Lower leg skin (tissue), 4 donors: ENCODE measurements around the gene NOL7. TPM values are rescaled to one million over a fixed set of nuclear protein-coding genes. Genes with fewer than 3 reads are reported as not detected.

Source experiments
- DNase-seq, 2 donors: peaks; one replicate each; pipeline ENCODE4 v3.0.0-alpha.2; 2019; ENCODE audit warnings: low spot score in 2 of 2
- H3K4me3 ChIP-seq: fragments of 200-600 bp; sonication (generic); 2 replicates; pipeline ENCODE4 v1.5.1; 2017; ENCODE audit warnings: mild to moderate bottlenecking, low read depth; ENCODE audit not compliant: poor library complexity, severe bottlenecking
- CTCF ChIP-seq, 3 donors: fragments of 450-650 bp; IDR thresholded peaks; one replicate each; pipeline ENCODE4 v1.5.1; 2016; ENCODE audit warnings: antibody characterized with exemption in 3 of 3, mild to moderate bottlenecking in 3 of 3, moderate library complexity in 2 of 3
- POLR2A ChIP-seq, 2 donors: fragments of 450-650 bp; IDR thresholded peaks; one replicate each; pipeline ENCODE4 v1.6.1; 2016 to 2017; ENCODE audit warnings: antibody characterized with exemption in 2 of 2, mild to moderate bottlenecking in 1 of 2, moderate library complexity in 1 of 2
- WGBS, 2 donors: methylation state at CpG; one replicate each; pipeline ENCODE4 v1.1.5; 2018; 5-methylcytosine and 5-hydroxymethylcytosine counted together
- intact Hi-C: fragments of 100-400 bp; cut with DNase I; formaldehyde crosslinking; loops from one replicate; pipeline ENCODE4 v1.15.0; 2023; ENCODE audit warnings: low total_unique reads
- total RNA-seq, 4 donors: library from RNA; depleted of rRNA; stranded (reverse); fragments of >200 nt; gene quantifications; one replicate each; pipeline ENCODE4 v1.1.0, GENCODE V29; 2016

Gene NOL7
- total RNA-seq, 4 donors from 2014 or later: 54.7 to 77.2 (median 66.7) TPM

DNA sequence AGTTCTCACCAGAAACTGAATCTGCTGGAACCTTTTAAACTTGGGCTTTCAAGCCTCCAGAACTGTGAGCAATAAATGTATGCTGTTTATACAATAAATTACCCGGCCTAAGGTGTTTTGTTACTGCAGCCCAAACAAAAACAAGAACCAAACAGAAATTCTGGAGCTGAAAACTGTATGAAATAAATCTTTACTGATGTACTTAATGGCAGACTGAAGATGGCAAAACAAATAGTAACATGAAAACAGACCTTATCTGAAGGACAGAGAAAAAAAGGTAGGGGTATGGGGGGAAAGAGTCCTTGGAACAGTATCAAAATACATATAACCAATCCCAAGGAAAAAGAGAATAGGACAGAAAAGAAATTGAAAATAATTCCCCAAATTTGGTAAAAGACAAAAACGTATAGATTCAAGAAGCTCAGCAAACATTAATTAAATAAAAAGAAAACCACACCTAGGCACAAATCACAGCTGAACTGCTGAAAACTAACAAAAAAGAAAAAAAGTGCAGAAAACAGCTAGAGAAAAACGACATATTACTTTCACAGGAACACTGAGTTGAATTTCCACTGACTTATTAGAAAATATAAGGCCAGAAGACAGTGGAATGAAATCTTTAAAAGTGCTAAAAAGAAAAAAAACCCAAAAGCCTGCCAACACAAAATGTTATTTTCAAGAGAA lies 47.7 kb downstream of the NOL7 start:
- intact Hi-C loops: no loop called here
- WGBS, 2 donors: 79 to 82% methylated on average over 3 of the region's 3 CpGs
- DNase-seq: no peak
- H3K4me3 ChIP-seq: no peak overlapping the region
- TF ChIP-seq CTCF (IDR thresholded peaks at IDR 0.05) (no peak), POLR2A (IDR thresholded peaks at IDR 0.05) (no peak)

- no peak overlapping the region for H3K4me3 ChIP-seq
- 94 to 95% methylated on average over 4 of the region's 4 CpGs for WGBS, 2 donors
- intact Hi-C loops: no loop called here
- TF ChIP-seq CTCF (IDR thresholded peaks at IDR 0.05) (no peak), POLR2A (IDR thresholded peaks at IDR 0.05) (no peak)
- DNase-seq: no peak
Measured at GRCh38 chr6:13663986-13664385, 48.9 kb downstream of the NOL7 start.

DNA sequence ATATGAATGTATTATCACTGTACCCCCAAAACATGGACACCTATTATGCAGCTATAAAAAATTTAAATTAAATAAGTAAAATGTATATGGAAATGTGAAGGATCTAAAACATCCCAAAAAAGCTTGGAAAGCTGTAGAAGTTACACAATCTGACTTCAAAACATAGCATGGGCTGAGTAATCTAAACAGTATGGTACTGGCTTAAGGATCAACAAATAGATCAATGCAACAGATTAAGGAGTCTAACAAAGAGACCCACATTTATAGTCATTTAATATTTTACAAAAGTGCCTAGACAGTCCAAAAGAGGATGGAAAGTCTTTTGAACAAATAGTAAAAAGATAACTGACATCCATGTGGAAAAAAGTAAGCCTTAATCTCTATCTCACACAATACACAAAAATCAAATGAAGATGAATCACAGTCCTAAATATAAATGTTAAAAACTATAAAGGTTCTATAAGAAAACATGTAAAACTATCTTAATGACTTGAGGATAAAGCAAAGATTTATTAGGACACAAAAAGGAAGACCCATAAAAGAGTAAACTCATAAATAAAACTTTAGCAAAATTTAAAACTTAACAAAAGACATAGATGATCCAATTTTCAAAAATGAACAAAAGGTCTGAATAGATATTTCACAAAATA lies 49.7 kb downstream of the NOL7 start:
- intact Hi-C loops: no loop called here
- no peak for TF ChIP-seq CTCF (IDR thresholded peaks at IDR 0.05)
- no peak for TF ChIP-seq POLR2A (IDR thresholded peaks at IDR 0.05)
- no peak overlapping the region for H3K4me3 ChIP-seq
- no peak for DNase-seq

DNA sequence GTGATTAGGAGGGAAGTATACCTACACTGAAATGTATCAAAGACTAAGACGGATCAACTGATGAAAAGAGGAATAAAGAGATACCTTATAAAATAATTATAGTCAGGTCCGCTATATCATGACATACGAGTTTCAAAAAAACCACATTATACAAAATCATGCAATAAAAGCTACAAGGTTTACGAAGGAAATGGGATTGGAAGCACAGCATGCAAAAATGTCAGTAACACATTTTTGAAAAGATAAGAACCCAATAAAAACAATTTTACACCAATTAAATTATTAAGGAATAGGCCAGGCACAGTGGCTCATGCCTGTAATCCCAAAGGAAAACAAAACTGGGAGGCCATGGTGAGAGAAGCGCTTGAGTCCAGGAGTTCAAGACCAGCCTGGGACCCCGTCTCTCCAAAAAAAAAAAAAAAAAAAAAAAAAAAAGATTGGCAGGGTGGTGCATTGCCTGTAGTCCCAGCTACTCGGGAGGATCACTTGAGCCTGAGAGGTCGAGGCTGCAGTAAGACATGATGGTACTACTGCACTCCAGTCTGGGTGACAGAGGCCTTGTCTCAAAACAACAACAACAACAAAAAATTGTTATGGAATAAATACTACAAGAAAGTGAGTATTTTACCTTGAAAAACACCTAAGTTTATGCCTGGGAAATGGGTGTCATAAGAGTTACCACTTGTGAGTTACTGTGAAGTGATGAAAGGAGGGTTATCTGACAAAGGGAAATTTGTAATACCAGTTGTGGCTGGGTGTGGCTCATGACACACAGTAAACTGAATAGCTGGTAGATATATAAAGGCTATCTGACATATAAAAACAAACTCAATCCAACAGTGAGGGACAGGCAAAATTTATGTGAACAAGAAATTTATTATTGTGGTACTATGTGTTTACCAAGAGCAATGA lies 51.3 kb downstream of the NOL7 start:
- intact Hi-C loops: no loop called here
- no peak for TF ChIP-seq CTCF (IDR thresholded peaks at IDR 0.05)
- no peak for DNase-seq

GRCh38 chr6:13667655-13668054 lies 52.5 kb downstream of the NOL7 start:
- TF ChIP-seq POLR2A (IDR thresholded peaks at IDR 0.05) (no peak), CTCF (IDR thresholded peaks at IDR 0.05) (no peak)
- H3K4me3 ChIP-seq: no peak overlapping the region
- intact Hi-C loops: no loop called here
- DNase-seq: no peak
- WGBS, 2 donors: 79 to 84% methylated on average over 2 of the region's 2 CpGs

More for the DNA sequence above, 51.3 kb downstream of the NOL7 start:
- WGBS, 2 donors: 92 to 93% methylated on average over 8 of the region's 8 CpGs
- no peak overlapping the region for H3K4me3 ChIP-seq
